Coronary artery (tissue), 2 donors: ENCODE data around the gene KLK8.

ENCODE experiments used
- DNase-seq: peaks from one replicate; pipeline ENCODE4 v3.0.0-alpha.2; 2017; ENCODE audit warnings: low spot score
- H3K27ac ChIP-seq, 2 donors: fragments of 200-600 bp; sonication (generic); one replicate each; pipeline ENCODE4 v1.5.1; 2016 to 2019
- H3K4me3 ChIP-seq: fragments of 200-600 bp; sonication (generic); 2 replicates; pipeline ENCODE4 v1.5.1; 2016; ENCODE audit warnings: mild to moderate bottlenecking, moderate library complexity
- TF ChIP-seq, protein P1 (sequence below): fragments of 200-600 bp; sonication (generic); IDR thresholded peaks from one replicate; pipeline ENCODE4 v1.5.1; 2019; ENCODE audit warnings: antibody characterized with exemption

Gene KLK8

DNA sequence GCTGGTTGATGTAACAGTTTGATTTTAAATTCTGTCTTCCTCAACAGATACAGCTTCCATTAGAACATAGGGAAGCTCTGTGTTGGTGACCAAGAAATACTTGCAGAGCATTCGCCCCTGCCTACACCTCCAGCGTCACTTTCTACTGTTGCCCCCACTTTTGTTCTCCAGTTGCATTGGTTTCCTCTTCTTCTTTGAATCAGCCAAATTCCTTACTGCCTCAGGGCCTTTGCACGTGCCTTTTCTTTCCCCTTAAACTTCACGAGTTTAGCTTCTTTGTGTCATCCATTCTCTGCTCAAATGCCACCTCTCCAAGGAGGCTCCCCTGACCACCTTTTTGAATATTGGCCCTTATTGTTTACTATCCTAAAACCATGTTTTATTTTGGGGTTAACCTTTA is 54.3 kb downstream of the KLK8 start:
- Histone ChIP-seq H3K27ac (no peak overlapping the region), H3K4me3 (no peak overlapping the region)
- no peak for DNase-seq
- TF ChIP-seq, protein P1, sequence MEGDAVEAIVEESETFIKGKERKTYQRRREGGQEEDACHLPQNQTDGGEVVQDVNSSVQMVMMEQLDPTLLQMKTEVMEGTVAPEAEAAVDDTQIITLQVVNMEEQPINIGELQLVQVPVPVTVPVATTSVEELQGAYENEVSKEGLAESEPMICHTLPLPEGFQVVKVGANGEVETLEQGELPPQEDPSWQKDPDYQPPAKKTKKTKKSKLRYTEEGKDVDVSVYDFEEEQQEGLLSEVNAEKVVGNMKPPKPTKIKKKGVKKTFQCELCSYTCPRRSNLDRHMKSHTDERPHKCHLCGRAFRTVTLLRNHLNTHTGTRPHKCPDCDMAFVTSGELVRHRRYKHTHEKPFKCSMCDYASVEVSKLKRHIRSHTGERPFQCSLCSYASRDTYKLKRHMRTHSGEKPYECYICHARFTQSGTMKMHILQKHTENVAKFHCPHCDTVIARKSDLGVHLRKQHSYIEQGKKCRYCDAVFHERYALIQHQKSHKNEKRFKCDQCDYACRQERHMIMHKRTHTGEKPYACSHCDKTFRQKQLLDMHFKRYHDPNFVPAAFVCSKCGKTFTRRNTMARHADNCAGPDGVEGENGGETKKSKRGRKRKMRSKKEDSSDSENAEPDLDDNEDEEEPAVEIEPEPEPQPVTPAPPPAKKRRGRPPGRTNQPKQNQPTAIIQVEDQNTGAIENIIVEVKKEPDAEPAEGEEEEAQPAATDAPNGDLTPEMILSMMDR: no peak
